22Rv1 (cell line): ENCODE results near the gene SMYD4.

Experiments
- CTCF ChIP-seq: fragments of 450-650 bp; IDR thresholded peaks from 2 replicates; pipeline ENCODE4 v1.5.1; 2017; ENCODE audit warnings: mild to moderate bottlenecking
- ZFX ChIP-seq: fragments of 450-650 bp; IDR thresholded peaks from 2 replicates; pipeline ENCODE4 v1.6.1; 2017; ENCODE audit warnings: antibody characterized with exemption, borderline replicate concordance

DNA sequence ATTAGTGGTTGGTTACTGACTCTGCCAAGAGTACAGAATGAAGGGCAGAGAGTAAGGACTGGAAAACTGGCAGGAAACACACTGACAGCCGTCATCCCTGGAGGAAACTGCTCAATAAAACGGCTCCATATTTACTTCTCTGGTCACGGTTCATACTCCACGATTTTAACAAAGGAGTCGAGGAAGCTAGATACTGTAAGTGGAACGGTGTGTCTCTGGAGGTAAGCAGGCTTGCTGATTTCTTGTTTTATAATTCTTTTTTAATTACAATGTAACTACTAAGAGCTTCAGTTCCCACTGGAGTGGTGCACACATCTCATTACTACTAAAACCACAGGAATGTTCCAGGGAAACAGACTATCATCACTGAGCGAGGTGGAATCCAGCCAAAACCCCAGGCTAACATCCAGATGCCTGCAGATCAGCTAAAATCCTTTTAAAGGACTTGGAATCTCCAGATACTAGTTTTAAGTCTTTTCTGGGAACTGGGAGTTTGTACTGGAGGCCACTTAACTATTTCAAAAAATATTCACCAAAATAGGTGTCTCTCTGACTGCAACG, 50.1 kb downstream of the SMYD4 start:
- TF ChIP-seq CTCF: no peak
- no peak for TF ChIP-seq ZFX
